NOMO-1 treated with DMSO at 0.1 percent for 48 hours (cell line): Measurements from ENCODE around the gene CD200R1L.

Source experiments
- DNase-seq: peaks from one replicate; lab custom pipeline; 2025; ENCODE audit not compliant: unreplicated experiment; lab: John Stamatoyannopoulos, UW

CD200R1L gene

DNA sequence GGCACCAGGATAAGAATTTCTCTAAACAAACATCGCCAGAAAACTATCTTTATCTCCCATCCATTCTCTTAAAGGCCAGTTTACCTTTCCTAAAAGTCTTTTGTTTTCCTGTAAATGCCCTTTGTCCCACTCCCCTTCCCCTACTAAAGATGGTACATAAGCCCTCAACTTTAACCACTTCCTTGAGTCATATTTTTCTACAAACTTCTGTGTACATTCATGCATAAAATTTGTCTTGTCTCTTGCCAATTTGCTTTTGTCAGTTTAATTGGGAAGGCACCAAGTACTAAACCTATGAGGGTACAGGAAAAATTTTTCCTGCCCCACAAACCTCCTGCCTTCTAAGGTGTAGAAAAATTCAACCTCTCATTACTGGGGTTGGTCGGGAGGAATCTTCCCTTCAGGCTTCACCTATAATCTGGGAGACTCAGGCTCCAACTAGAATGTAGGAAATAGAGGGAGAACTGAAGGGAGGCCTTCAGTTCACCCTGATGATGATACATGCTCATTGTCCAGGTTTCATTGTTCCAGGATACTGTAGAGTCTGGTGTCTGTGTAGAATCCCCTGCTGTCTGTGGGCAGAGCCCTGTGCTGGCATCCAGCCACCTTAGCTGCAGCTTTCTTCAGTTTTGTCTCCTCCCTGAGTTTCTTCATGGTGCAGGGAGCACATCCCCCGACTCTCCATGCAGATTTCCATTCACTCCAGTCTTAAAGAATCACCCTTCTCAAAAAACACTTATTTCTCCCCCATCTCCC is 53.2 kb downstream of the CD200R1L start:
- DNase-seq, result no peak

DNA sequence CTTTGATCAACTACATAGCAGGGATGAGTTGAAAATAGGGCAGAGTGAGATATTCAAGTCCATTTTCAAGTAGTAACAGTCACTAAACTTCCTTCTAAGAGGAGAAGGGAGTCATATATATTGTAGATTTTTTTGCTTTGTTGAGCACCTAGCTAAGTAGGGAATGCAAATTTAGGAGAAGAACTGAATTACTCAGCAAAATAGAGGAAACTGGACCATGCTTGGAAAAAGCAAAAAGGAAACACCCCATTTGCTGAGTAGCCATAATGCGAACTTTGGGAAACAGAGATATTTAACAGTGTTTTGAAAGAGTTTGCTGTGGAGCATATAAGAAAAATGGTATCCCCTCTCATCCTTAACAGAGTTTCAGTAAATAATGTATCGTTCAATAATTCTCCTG is 54.9 kb downstream of the CD200R1L start:
- no peak for DNase-seq

DNA sequence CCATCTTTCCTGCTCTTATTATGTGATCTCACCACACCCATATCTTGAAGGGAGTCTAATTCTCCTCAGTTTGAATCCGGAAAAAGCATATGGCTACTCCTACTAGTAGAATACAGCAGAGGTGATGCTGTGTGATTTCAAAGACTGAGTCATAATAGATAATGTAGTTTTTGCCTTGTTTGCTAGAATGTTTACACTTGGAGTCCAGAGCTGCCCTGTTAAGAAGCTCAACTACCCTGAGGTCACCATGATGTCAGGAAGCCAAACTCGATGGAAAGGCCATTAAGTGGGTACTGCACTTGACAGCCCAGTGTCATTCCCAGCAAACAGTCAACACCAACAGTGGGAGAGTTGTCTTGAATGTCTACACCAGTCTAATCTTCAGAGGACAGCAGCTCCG is 56.9 kb downstream of the CD200R1L start:
- no peak for DNase-seq

DNA sequence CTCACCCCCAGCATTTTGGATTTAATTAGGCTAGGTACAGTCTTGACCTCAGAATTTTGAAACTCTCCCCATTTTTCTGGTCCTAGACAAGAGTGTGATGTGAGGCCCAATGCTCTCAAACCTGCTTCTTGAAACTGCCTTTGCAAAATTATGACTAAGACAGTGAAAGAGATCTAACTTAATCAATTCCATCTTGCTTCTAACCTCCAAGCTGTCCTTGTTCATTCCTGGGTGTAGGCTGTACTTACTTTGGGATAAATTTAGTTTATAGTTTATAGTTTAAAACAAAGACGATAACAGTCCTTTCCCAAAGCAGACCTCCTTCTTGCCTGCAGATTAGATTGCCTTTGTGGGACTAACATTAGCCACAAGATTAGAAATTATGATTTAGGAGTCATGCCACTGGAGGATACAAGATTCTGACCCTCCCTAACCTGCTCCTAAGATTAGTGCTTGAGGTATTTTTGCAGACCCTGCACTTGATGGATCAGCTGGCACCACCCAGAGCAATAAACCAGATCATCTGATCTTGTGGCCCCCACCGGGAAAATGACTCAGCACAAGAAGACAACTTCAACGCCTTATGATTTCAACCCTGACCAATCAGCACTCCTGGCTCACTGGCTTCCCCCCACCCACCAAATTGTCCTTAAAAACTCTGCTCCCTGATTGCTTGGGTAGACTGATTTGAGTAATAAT is 59.6 kb downstream of the CD200R1L start:
- no peak for DNase-seq

DNA sequence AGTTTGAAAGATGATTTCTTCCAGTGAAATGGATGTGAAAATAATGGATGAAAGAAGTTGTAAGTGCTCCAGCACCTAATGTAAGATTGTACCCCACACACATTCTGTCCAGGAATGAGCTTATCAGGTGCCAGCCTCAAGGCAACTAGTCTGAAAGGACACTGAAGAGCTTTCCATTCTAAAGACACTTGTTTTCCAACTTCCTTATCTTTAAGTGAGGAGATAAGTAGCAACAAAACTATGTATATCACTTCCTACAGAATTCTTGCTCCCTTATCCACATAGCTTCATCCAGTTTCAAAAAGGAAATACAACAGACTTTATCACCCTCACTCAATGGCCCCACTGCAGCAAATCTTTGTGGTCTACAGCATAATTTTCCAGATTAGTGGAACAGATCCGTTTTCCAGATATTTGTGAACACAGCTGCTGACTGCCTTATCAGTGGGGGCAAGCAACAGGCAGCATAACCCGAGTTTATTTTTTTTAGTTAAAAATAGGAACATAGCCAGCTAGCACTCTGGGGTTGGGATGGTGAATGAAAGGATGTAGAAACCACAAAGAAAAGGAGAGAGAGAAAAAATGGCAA is 60.6 kb downstream of the CD200R1L start:
- DNase-seq, result no peak

DNA sequence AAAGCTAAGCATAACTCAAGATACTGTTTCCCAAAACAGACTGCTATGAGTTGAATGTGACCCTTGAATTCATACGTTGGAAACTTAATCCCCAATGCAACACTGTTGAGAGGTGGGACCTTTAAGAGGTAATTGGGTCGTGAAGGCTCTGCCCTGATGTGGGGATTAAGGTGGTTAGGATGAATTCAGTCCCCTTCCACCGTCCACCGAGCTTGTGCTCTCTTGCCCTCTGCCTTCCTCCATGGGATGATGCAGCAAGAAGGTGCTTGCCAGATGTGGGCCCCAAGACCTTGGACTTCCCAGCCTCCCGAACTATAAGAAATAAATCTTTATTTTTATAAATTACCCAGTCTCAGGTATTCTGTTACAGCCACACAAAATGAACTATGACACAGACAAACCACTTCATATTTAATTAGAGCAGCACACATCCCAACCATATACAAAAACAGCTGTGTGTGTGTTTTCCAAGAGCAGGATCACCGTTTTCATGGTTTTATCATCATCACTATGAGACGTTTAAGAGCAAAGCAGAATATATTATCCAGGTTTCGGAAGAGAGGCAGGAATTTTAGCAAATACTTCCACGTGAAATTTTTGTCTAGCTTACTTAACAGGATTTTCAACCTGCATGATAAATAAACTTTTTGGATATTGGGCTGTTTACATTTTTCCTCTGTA is 61.2 kb downstream of the CD200R1L start:
- no peak for DNase-seq

DNA sequence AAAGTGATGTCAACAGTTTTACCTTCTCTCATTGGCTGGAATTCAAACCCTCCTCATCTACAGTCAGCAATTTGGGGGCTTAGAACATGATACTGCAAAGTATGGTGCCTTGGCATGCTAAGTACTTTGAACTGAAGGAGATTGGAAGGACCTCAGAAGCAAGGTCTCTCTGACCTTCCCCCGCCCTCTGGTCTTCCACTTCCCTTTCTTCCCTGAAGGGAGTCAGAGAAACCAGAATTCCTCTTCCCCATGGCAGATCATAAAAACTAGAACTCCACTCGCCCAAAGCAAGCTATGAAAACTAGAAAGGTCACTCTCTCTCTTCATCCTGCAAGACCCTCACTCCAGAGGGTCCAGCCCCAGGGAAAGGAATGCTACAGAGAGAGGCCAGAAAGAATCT is 64.2 kb downstream of the CD200R1L start:
- no peak for DNase-seq

DNA sequence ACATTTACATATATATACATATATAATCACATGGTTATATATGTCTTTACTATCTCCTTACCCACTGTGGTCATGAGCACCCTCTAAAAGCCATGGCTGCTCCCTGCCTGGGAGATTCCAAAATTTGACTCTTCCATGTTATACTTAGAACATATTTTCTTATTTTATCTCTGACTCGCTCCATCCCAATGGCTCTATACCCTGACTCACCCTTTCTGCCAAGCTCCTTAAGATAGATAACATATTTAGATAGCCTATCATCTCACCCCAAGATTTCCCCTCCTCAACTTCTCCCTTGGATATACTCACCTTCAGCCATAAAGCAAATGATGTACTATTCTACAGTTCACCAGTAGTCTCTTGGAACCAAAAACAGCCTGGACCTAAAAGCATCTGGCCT is 65.1 kb downstream of the CD200R1L start:
- DNase-seq, result no peak

DNA sequence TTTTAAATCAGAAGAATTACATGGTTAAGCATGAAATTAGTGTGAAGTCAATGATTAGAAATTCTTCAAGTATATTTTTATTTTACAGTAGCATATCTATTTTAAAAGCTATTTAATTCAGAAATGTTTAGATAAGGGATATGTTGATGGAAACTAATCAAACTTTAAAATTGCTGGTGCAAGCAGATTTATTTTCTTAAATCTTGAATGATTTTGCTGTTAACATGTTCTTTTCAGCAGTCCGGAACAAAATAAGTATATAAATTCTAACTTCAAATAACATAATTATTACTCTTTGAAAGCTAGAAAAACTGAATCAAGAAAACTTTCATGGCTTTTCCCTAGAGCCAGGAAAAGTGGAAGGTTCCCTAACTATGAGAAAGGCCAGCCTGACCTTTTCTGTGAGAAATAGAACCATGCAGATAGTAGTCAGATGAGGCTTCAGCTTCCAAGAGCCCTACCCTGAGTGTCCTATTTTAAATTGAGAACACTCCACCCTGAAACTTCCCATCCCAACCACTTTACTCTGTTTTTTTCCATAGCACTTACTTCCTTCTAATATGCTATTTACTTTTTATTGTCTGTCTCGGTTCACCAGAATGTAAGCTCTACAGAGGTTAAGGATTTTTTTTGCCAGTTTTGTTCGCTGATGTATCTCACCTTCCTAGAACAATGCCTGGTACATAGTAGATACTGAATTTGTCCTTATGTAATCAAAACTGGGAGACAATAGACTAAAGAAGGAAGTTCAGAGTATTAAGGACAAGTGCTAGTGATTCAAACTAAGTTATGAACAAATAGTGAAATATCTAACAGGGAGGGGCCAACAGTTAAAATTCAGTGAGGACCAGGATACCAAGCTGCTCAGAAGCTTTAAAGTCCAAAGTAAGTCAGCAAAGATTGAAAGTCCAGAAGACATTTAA is 66.8 kb downstream of the CD200R1L start:
- peak; percentile 49 for DNase-seq

DNA sequence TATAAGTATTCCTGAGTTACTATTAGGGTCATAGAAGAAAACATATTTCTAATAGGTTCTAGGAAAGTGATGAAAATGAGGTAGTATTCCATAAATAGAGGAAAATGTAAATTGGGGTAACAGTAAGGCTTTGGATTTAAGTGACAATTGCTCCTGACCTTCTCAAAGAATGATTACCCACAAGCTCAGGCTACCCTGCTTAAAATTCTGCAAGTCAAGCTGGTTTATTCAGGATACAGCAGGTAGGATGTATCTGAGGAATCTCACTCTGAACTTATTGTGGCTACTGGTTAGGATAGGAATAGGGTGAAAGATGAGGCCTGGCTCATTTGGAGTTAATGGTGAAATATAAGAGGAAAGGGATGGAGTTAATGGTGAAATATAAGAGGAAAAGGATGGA is 67.7 kb downstream of the CD200R1L start:
- no peak for DNase-seq

DNA sequence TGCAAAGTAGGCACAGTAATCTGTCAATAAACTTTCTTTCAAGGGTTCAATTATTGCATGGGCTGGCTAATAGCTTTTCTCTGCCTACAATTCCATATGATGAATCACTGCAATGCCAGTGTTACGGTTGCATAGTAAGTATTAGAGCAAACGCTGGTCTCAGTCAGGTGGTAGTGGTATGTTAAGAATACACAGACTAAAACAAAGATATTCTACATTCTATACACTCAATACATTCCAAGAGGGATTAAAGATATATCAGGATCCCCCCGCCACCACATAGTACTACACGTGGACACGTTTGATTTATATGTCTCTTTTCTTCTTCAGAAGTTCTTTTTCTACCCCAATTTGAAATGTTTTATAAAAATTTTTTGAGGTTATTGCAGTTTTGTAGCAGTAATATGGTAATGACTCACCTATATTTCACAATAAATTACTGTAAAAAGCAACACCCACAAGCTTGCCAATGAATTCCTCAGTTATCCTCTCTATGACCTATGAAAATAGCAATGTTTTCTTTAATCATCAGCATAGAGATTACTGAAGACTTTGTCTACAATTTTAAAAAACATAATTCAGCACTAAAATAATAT is 68.2 kb downstream of the CD200R1L start:
- peak; percentile 52 for DNase-seq

DNA sequence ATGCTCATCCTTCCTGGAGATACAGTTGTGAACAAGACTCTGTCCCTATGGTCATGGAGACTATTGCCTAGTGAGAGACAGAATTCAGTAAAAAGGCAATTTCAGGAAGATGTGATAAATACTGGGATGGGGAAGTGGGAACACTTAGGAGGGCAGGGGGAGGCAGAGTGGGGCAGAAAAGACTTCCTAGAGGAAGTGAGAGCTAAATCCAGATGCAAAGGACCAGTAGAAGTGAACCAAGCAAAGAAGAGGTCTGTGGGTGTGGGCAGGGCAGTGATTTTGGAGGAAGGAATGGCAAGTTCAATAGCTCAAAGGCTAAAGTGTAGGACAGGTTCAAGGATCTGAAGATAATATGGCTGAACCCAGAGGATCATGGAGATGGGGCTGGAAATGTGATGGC is 68.9 kb downstream of the CD200R1L start:
- no peak for DNase-seq

DNA sequence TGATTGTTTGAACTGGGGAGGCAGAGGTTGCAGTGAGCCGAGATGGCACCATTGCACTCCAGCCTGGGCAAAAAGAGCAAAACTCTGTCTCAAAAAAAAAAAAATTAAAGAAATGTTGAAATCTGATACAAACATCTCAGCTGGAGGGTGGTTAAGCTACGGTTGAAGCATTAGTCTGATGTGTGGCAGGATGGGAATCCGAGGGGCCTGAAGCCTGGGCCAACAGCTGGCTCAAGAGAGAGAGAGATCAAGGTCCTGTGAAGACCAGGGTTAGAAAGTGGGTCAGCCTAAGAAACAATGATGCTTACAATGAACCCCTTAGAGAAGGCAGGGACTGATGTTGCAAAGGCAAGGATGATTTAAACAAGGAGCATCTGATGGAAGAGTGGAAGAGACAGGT is 69.8 kb downstream of the CD200R1L start:
- DNase-seq, result no peak

DNA sequence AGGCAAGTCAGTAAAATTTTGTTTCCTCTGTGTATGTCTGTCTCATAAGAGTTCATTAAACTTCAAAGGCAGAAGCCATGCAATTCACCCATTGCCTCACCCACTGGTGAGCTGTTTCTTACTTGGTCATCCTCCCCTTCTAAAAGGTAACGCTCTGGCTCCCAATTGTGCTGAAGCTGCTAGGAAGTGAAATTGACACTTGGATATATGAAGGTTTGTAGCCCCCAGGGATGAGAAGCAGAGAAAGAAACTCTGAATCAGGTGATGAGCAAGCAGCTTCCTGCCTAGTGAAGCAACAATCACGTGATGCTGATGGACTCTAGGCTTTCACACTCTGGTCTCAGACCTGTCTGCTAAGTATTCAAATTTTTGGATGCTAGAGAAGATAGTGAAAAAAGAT is 70.7 kb downstream of the CD200R1L start:
- peak; percentile 43 for DNase-seq

DNA sequence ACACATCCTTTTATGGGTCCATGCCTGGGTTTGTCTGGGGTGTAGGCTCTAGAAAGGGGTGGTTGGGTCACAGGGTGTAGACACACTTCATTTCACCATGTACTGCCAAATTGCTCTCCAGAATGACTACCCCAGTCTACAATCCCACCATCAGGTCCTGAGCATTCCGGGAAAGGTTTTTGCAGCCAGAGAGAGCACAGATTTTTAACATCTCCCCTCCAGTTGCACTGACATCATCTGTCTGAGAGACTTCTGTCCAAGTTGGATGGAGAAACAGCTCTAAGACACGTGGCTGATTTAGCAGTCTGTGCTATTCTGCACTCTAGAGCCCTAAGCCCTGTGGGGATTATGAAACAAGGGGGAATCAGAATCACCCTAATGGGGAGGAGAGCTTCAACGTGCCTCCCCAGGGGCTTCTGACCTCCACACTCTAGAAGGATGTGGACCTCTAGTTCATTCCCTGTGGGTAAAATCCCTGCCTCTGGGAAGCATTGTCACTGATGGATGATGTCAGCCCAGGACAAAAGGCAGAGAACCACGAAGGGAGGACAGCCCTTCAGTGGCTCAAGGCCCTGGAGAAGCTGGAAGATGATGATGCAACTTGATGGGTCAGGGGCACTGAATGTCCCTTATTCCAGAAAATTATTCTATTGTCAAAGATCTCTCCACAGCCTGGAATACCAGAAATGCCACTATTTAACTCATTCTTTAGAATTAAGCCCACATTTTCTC is 71.5 kb downstream of the CD200R1L start:
- DNase-seq, result no peak

DNA sequence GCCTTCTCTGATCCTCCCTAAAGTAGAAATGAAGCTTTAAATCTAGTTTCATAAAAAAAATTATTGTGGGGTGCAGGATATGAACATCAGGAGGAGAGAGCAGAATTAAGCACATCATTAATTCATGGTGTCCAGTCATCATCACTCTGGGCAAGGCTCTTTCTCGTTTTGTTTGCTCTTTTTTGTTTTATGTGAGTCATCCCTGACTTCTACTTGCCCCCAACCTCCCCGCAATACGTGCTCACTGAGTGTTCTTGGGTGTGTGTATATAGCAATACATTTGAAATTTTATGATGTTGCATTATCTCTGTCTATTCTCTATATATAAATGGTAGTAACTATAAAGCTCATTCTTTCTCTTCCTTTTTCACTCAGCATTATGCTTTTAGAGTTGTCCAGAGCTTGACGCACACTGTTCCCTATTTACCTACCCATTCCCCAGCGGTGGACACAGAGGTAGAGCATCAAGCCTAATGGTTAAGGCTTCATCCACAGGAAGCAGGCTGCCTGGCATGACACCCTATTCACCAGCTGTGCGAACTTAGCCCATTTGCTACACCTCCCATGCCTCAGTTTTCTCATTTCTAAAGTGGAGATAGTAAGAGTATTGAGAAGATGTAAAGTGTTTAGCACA is 72.3 kb downstream of the CD200R1L start:
- DNase-seq, result no peak

DNA sequence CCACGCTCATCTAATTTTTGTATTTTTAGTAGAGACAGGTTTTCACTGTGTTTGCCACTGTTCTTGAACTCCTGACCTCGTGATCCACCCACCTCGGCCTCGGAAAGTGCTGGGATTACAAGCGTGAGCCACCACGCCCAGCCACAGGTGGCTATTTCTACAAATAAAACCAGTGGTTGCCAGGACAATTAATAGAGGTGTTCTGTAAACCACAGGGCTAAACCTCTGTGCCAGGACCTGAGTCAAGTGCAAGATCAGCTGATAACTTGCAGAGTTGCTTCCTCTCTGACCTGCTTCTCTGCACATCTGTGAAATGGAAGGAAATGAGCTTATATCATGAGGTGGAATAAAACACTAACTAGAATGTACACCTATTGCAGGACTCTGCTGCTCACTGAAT is 72.8 kb downstream of the CD200R1L start:
- DNase-seq, result no peak

DNA sequence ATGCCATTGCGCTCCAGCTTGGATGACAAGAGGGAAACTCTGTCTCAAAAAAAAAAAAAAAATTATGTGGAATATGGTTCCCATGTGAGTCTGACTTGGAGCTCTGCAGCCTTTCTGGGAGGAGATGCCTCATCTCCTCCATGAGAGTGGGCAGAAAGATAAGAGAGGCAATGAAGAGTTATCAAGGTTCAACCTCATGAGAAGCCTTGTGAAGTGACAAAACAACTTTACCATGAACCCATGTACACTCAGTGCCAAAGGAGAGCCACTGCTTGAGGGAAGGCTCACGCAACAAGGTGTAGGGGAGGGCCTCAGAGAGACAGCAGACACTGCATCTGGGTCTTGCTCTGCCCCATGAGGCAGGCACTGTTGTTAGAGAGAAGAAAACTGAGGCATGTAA is 75.7 kb downstream of the CD200R1L start:
- no peak for DNase-seq

DNA sequence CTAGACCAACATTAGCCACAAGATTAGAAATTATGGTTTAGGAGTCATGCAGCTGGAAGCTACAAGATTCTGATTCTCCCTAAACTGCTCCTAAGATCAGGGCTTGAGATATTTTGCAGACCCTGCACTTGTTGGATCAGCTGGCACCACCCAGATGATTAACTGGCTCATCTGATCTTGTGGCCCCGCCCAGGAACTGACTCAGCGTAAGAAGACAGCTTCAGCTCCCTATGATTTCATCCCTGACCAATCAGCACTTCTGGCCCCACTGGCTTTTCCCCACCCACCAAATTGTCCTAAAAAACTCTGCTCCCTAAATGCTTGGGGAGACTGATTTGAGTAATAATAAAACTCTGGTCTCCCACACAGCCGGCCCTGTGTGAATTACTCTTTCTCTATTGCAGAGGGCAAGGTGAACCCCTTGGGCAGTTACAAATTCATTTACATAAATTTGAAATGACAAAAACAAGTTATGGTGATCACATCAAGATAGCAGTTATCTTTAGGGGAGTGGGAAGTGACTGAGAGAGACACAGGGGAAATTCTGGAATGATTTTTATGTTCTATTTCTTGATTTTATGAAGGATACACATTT is 76.5 kb downstream of the CD200R1L start:
- no peak for DNase-seq
